ENCODE measurements around the gene MGARP. TPM values are rescaled to one million over a fixed set of nuclear protein-coding genes. Genes with fewer than 3 reads are reported as not detected.

The MGARP gene
- total RNA-seq, 1 experiment from 2014 or later, result 0.22 TPM

GRCh38 chr4:139295942-139296299 lies 15.9 kb upstream of the MGARP start:
- Histone ChIP-seq H3K4me3 (replicated peaks in 1 of 2; ENCODE audit: low read depth in 1 of 2, low read length in 2 of 2) (peak overlapping the region; percentile 89 to 99), H3K9ac (ENCODE audit: low read length) (peak overlapping the region; percentile 97), H3K36me3 (ENCODE audit: control insufficient read depth in 1 of 2, insufficient read depth in 2 of 2, low read length in 2 of 2) (peaks cover 13 to 20% of the 10 kb centered on the region in 2 experiments; a peak in 3 of 4 replicates), H3K27ac (ENCODE audit: low read depth, low read length) (peak overlapping the region; percentile 5; the same call in 1 of the 2 replicates), H3K4me2 (ENCODE audit: low read length) (peak overlapping the region; percentile 94), H3K27me3 (ENCODE audit: insufficient read depth, low read length) (no peaks in the 10 kb centered on the region), H4K20me1 (ENCODE audit: insufficient read depth) (no peaks in the 10 kb centered on the region), H3K4me1 (ENCODE audit: control insufficient read depth in 1 of 2, insufficient read depth in 2 of 2, low read length in 2 of 2) (peaks cover 13 to 31% of the 10 kb centered on the region in 2 experiments), H3K79me2 (ENCODE audit: insufficient read depth, low read length) (peaks cover 41% of the 10 kb centered on the region), H3K9me3 (ENCODE audit: control insufficient read depth in 1 of 2, insufficient read depth in 1 of 2, low read depth in 1 of 2, low read length in 2 of 2) (no peaks in the 10 kb centered on the region), H3K9me2 (ENCODE audit: insufficient read depth) (no peaks in the 10 kb centered on the region), H2AFZ (ENCODE audit: low read depth, low read length, poor library complexity, severe bottlenecking) (peak overlapping the region; percentile 79)
- intact Hi-C loops (cut with micrococcal nuclease), result loop anchor here (1.0 to 2.0 kb wide), 3 partner anchors 67 to 266 kb away; no protein-coding TSS in a partner anchor
- ChIA-PET POLR2A (interaction anchor here (0.6 to 1.0 kb wide), 2 partner anchors 68 to 107 kb away, joined by 3 to 4 read pairs; no protein-coding TSS in a partner anchor), CTCF (interaction anchor here (0.7 to 1.7 kb wide), 11 partner anchors 14 to 265 kb away, joined by 3 to 13 read pairs (median 3); no protein-coding TSS in a partner anchor), RAD21 (ENCODE audit: low non-redundant PET in 1 of 2, low total read pairs in 2 of 2, uncharacterized antibody in 2 of 2, unreplicated experiment in 2 of 2) (interaction anchor here (0.7 to 1.3 kb wide), 4 partner anchors 68 to 265 kb away, joined by 3 to 5 read pairs (median 4); no protein-coding TSS in a partner anchor)
- no TSS peak for BruUV-seq (replicated peaks)
- TF ChIP-seq RAD21 (IDR thresholded peaks at IDR 0.05; ENCODE audit: low read depth), result no peak
- TF ChIP-seq CTCF (IDR thresholded peaks at IDR 0.05 in 2 of 3, conservative IDR thresholded peaks at IDR 0.05 in 1 of 3; ENCODE audit: borderline replicate concordance in 1 of 3, insufficient read depth in 1 of 3, low read depth in 2 of 3, low read length in 2 of 3), result no peak
- TF ChIP-seq ZNF274 (IDR thresholded peaks at IDR 0.05; ENCODE audit: low read depth, low read length), result no peak
- no peak for TF ChIP-seq EGR1 (IDR thresholded peaks at IDR 0.05; ENCODE audit: low read depth)
- no peak for TF ChIP-seq ELF1 (IDR thresholded peaks at IDR 0.05; ENCODE audit: borderline replicate concordance, low read depth)
- TF ChIP-seq YY1 (IDR thresholded peaks at IDR 0.05; ENCODE audit: extremely low read depth, insufficient replicate concordance, low read depth, low read length), result no peak
- no peak for TF ChIP-seq POLR2A (IDR thresholded peaks at IDR 0.05; ENCODE audit: borderline replicate concordance, extremely low read depth, insufficient read depth, insufficient read length)
- TF ChIP-seq POLR2AphosphoS5 (IDR thresholded peaks at IDR 0.05; ENCODE audit: low read depth, low read length), result no peak
- DNase-seq (ENCODE audit: low read depth, low spot score), result no peak
- ATAC-seq, result peak; percentile 10

Measured in HCT116 (cell line).